ENCODE results near the gene KCND1. TPM values are rescaled to one million over a fixed set of nuclear protein-coding genes. Genes with fewer than 3 reads are reported as not detected.

The KCND1 gene
- total RNA-seq, 2 donors from 2014 or later = 7.2 to 16.8 TPM

DNA sequence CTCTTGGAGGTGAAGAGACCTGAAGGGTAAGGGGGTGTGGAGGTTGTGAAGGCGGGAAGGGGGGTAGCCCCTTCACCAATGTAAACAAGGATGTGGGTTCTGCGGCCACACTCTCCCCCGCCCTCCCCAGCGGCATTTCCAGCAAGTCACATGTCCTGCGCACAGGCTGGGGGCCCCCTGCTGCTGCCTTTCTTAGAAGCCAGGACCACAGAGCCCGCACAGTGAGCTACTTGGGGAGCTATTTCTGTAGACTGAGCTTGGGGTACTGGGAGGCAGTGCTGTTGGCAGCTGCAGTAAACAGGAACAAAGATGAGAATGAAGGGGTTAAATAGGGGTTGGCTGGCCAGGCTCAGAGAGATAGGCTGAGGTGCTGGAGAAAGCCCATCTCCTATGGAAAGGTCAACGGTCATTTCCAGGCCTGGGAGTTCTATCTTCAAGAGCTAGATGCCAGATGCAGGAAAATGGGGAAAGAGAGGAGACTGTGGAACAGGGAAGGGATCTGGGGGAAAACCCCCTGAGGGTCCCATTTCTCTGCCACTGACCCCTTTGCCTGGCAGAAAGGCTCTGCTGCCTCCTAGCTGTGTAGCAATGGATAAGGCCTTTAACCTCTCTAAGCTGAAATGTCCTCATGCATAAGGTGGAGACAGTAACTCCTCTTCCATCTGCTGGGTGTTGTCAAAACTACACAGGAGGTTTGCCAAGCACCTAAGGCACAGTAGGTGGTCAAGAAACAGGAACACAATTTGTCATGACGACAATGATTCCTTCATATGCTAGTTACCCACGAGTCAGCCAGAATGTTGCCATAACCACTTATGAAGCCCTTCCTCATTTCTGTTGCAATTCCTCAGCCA, 34.4 kb downstream of the KCND1 start:
- peak; percentile 61 for ATAC-seq (replicated peaks)
- peaks cover 44% of the 10 kb centered on the region for H3K4me1 Mint-ChIP-seq
- no peaks in the 10 kb centered on the region for H3K9me3 Mint-ChIP-seq
- H3K4me3 Mint-ChIP-seq = peak overlapping the region; percentile 93
- H3K27me3 Mint-ChIP-seq = no peaks in the 10 kb centered on the region
- peak overlapping the region; percentile 96 for H3K27ac Mint-ChIP-seq
- H3K36me3 Mint-ChIP-seq (ENCODE audit: low read depth) = peaks cover 96% of the 10 kb centered on the region

DNA sequence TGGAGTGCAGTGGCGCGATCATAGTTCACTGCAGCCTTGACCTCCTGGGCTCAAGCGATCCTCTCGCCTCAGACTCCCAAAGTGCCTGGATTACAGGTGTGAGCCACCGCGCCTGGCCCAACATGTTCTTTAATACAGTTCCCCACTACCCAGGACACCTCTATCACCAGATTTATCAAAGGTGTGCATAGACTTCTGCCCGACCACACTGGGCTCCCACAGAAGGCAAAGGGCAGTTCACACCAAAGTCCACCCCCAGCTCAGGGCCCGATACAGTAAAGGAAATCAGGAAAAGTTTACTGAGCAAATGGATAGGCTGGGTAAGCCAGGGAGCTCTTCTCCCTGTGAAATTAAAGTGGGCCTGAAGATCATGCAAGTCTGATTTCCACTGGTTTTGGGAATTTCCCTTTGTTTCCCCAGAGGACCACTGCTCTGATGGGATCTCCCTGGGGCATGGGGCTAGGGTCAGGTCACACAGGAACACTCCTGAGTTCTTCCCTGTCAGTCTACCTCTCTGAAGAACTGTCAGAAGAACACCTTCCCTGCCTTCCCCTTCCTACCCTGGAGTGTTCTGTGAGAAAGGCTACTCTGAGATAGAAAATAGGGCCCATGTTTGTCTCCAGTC, 35.1 kb downstream of the KCND1 start:
- peak; percentile 4 for ATAC-seq (replicated peaks)
- Mint-ChIP-seq H3K9me3 (no peaks in the 10 kb centered on the region), H3K27me3 (no peaks in the 10 kb centered on the region), H3K4me1 (peaks cover 37% of the 10 kb centered on the region), H3K4me3 (peak overlapping the region; percentile 93), H3K27ac (peak overlapping the region; percentile 96), H3K36me3 (ENCODE audit: low read depth) (peaks cover 88% of the 10 kb centered on the region)

DNA sequence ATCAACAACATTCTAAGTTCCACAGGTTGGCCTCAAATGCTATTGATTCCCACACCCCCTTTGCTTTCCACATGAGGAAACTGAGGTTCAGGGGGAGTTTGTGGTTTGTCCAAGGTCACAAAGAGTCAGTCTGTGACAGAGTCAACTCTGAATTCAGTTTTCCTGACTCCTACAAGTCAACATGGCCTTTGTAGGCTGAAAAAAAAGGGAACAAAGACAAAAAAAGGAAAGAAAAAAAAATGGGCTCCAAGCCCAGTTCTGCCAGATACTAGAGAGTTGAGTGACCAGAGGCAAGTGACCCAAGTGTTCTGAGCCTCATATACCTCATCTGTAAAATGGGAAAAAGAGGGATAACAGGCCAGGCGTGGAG, 36.4 kb downstream of the KCND1 start:
- ATAC-seq (replicated peaks) = no peak
- H3K27ac Mint-ChIP-seq = peak overlapping the region; percentile 96
- H3K27me3 Mint-ChIP-seq = no peaks in the 10 kb centered on the region
- peak overlapping the region; percentile 93 for H3K4me3 Mint-ChIP-seq
- peaks cover 89% of the 10 kb centered on the region for H3K36me3 Mint-ChIP-seq (ENCODE audit: low read depth)
- H3K9me3 Mint-ChIP-seq = no peaks in the 10 kb centered on the region
- H3K4me1 Mint-ChIP-seq = peaks cover 36% of the 10 kb centered on the region

DNA sequence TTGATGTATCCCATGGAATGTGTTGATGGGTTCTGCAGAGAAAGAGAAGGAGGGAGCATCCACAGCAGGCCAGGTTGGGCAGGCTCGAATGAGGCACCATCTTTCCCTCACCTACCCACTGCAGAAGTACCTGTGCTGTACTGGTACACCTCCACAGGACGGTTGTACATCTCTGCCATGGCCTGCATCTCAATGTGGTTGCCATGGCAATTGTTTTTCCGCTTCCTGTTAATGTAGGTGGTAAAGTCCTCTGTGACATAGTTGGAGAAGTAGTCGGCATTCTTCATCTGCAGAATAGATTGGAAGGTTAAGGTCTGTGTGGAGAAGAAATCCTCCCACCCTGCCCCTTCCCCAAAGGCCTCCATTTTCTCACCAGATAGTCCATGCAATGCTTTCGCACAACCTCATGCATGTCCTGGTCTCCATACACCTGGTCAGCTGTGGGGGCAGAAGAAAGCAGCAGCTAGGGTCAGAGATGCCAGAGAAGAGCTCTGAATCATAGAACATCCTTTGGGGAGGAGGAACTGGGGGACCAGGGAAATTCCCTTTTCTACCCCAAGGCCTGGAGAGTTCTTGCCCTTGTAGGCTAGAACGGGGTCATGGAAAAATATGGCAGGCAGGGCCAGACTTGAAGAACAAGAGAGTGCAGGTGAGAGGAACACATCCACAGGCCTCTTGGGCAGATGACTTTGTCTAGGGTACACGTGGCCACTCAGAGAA, 36.9 kb downstream of the KCND1 start:
- Mint-ChIP-seq H3K4me3 (peak overlapping the region; percentile 93), H3K36me3 (ENCODE audit: low read depth) (peaks cover 89% of the 10 kb centered on the region)
- peak; percentile 21 for ATAC-seq (replicated peaks)

DNA sequence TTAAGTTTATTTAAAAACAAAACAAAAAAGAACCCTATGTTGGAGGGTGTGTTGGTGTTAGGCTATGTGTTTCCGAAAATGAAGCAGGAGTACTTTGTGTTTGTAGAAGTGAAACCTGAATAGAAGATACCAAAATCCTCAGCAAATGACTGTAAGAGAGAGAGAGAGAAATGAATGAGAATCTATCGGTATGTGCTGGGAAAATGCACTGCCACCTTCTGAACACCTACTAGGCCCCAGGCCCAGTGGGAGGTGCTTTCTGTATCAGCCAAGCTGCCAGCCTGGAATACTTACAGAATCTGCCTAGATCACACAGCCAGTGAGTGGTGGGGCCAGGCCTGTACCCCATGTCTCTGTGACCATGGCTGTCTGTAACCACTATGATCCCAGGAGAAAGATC, 37.9 kb downstream of the KCND1 start:
- peaks cover 28% of the 10 kb centered on the region for H3K4me1 Mint-ChIP-seq
- peak overlapping the region; percentile 93 for H3K4me3 Mint-ChIP-seq
- no peaks in the 10 kb centered on the region for H3K9me3 Mint-ChIP-seq
- no peaks in the 10 kb centered on the region for H3K27me3 Mint-ChIP-seq
- H3K27ac Mint-ChIP-seq = peak overlapping the region; percentile 96
- ATAC-seq (replicated peaks) = peak; percentile 17
- H3K36me3 Mint-ChIP-seq (ENCODE audit: low read depth) = peaks cover 88% of the 10 kb centered on the region

More for the DNA sequence above, 36.9 kb downstream of the KCND1 start:
- Mint-ChIP-seq H3K9me3 (no peaks in the 10 kb centered on the region), H3K27me3 (no peaks in the 10 kb centered on the region), H3K4me1 (peaks cover 36% of the 10 kb centered on the region), H3K27ac (peak overlapping the region; percentile 96)

DNA sequence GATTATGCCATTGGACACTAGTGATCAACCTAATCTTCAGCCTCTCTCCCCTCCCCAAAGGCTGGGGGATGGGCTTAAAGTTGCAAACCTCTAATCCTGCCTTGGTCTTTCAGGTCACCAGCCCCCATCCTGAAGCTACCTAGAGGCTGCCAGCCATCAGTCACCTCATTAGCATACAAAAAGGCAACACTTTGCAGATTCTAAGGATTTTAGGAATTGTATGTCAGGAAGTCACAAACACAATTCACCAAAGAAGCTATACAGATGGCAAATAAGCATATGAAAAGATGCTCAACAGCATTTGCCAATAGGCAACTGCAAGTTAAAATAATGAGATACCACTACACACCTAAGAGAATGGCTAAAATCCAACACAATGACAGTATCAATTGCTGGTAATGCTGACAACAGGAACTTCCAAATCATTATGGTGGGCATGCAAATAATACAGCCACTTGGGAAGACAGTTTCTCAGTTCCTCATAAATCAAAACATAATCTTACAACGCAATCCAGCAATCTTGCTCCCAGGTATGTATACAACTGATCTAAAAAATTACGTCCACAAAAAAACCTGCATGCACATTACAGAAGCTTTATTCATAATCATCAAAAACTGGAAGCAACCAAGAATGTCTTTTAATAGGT, 43.8 kb downstream of the KCND1 start:
- H3K4me3 Mint-ChIP-seq = no peak overlapping the region
- H3K27ac Mint-ChIP-seq = no peak overlapping the region
- H3K9me3 Mint-ChIP-seq = no peaks in the 10 kb centered on the region
- no peak for ATAC-seq (replicated peaks)
- H3K4me1 Mint-ChIP-seq = peaks cover 14% of the 10 kb centered on the region
- H3K36me3 Mint-ChIP-seq (ENCODE audit: low read depth) = peaks cover 88% of the 10 kb centered on the region
- H3K27me3 Mint-ChIP-seq = no peaks in the 10 kb centered on the region

DNA sequence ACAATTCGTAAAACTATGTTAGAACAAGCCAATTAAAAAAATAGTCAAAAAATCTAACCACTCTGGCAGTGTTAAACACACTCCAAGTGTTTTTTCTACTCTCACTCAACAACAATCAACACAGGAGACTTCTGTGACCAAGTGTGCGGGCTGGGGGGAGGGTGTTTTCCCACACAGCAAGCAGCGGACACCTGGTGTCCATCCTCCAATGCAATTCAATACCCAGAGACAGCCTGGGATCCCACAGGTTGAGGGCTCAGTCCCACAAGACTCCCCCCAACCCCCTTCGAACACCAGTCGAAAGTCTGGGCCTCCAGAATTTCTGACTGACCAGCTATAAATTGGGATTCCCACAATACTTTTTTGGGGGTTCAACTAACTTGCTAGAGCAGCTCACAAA, 44.5 kb downstream of the KCND1 start:
- Mint-ChIP-seq H3K27me3 (no peaks in the 10 kb centered on the region), H3K36me3 (ENCODE audit: low read depth) (peaks cover 92% of the 10 kb centered on the region), H3K9me3 (no peaks in the 10 kb centered on the region), H3K27ac (no peak overlapping the region), H3K4me1 (peaks cover 12% of the 10 kb centered on the region), H3K4me3 (no peak overlapping the region)
- ATAC-seq (replicated peaks) = no peak

DNA sequence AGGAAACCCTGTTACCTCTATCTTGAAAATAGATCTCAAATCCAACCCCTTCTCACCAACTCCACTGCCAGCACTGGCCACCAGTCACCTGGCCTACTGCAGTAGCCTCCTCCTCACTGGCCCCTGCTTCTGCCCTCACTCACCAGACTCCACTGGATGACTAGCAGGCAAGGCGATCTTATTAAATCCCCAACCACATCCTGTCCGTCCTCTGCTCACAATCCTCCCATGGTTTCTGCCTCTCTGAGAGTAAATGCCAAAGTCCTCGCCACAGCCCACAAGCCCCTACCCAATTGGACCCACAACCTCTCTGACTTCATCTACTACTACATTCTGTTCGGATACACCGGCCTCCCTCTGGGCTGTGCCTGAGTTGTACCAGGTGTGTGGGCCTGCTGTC, 47.4 kb downstream of the KCND1 start:
- H3K36me3 Mint-ChIP-seq (ENCODE audit: low read depth) = peaks cover 99% of the 10 kb centered on the region
- H3K4me3 Mint-ChIP-seq = peak overlapping the region; percentile 55
- peaks cover 12% of the 10 kb centered on the region for H3K4me1 Mint-ChIP-seq

DNA sequence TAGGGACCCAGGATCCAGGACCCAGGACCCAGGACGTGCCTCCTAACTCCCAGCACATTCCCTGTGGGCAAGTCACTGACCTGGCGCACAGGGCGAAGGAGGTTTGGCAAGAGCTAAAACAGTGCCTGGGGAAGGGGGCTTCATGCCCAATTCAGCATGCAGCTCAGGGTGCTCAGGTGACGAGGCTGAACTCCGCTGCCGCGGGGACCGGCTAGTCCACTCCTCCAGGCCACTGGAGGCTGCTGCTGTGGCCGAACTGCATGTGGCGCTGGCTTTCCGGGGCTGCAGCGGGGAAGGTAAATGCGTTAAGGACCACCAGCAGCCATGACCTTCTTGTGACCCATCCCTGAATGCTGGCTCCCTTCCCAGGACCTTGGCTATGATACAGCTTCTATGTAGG, 47.9 kb downstream of the KCND1 start:
- Mint-ChIP-seq H3K4me1 (peaks cover 12% of the 10 kb centered on the region), H3K27ac (peak overlapping the region; percentile 76), H3K4me3 (peak overlapping the region; percentile 55), H3K27me3 (no peaks in the 10 kb centered on the region), H3K9me3 (no peaks in the 10 kb centered on the region), H3K36me3 (ENCODE audit: low read depth) (peaks cover 100% of the 10 kb centered on the region)
- no peak for ATAC-seq (replicated peaks)

More for the DNA sequence above, 47.4 kb downstream of the KCND1 start:
- peak; percentile 31 for ATAC-seq (replicated peaks)
- H3K27ac Mint-ChIP-seq = peak overlapping the region; percentile 76
- H3K9me3 Mint-ChIP-seq = no peaks in the 10 kb centered on the region
- H3K27me3 Mint-ChIP-seq = no peaks in the 10 kb centered on the region

DNA sequence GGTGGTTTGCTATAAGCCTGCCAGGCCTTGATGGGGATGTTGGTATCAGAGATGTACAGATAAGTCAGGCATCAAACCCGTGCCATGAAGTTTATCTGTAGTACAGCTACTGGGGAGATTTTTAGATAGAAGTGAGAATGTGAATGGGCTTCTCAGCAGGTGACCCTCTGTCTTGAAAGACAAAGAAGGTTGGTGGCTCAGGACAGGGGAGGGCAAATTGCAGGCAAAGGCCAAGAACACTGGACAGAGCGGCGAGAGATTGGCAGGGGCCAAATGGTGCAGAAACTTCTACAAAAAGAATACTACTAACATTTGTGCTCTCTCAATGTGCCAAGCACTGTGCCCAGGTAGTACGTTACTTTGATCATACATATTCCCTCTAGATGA, 50.9 kb downstream of the KCND1 start:
- no peak for ATAC-seq (replicated peaks)
- Mint-ChIP-seq H3K27ac (peak overlapping the region; percentile 98), H3K4me3 (peak overlapping the region; percentile 97), H3K27me3 (no peaks in the 10 kb centered on the region), H3K4me1 (peaks cover 12% of the 10 kb centered on the region), H3K36me3 (ENCODE audit: low read depth) (peaks cover 100% of the 10 kb centered on the region), H3K9me3 (no peaks in the 10 kb centered on the region)

DNA sequence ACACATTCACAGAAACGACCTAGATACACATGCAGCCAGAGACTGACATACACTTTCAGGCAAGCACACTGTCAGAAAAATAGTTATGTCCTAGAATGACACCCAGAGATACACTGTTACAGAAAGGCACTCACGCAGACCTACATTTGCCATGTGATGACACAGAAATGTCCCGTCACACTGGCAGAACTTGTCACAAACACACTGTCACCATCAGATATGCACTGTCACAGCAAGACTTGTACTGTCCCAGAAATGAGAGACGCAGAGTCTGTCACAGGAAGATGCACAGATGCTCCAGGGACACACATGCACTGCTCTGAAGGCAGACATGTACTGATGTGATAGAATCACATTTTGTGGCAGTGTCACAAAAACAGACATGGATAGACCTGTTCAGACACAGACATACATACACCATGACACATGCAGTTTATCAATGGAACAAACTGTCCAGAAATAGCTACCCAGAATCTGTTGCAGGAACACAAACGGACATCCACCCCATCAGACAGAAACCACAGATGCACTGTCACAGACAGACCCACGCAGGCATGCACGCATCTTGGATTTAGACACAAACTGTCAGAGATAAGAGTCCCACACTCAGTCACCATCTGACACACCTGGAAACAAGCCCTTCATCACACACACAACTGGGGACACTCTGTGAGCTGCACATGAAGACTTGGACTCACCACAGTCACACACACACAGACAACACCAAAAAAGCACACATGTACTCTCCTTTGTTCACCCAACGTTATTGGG, 51.5 kb downstream of the KCND1 start:
- H3K27ac Mint-ChIP-seq = peak overlapping the region; percentile 98
- peaks cover 12% of the 10 kb centered on the region for H3K4me1 Mint-ChIP-seq
- peaks cover 100% of the 10 kb centered on the region for H3K36me3 Mint-ChIP-seq (ENCODE audit: low read depth)
- no peaks in the 10 kb centered on the region for H3K9me3 Mint-ChIP-seq
- no peaks in the 10 kb centered on the region for H3K27me3 Mint-ChIP-seq
- H3K4me3 Mint-ChIP-seq = peak overlapping the region; percentile 97
- peak; percentile 38 for ATAC-seq (replicated peaks)

DNA sequence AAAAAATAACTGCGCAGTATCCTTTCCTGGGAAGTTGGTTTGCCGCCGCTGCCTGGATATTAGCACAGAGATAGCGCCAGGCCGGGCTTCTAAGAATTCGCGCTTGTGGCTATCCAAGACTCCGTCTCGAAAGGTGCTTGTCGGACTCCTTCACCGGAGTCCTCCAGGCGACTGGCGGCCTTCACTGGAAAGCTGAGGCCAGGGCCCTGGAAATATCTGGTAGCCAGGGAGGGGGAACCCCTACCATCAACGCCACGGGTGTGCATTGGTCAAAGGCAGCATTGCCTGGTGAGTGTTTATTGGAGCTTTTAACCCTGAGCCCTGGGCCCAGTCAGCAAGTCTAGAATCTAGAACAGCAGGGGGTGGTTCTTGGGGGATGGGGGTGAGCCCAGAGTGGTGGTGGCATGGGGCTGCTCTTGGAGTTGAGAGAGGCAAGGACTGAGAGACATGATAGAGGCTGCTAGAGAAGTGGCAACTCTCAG, 52.2 kb downstream of the KCND1 start:
- Mint-ChIP-seq H3K27me3 (no peaks in the 10 kb centered on the region), H3K36me3 (ENCODE audit: low read depth) (peaks cover 100% of the 10 kb centered on the region), H3K4me1 (peaks cover 10% of the 10 kb centered on the region)

DNA sequence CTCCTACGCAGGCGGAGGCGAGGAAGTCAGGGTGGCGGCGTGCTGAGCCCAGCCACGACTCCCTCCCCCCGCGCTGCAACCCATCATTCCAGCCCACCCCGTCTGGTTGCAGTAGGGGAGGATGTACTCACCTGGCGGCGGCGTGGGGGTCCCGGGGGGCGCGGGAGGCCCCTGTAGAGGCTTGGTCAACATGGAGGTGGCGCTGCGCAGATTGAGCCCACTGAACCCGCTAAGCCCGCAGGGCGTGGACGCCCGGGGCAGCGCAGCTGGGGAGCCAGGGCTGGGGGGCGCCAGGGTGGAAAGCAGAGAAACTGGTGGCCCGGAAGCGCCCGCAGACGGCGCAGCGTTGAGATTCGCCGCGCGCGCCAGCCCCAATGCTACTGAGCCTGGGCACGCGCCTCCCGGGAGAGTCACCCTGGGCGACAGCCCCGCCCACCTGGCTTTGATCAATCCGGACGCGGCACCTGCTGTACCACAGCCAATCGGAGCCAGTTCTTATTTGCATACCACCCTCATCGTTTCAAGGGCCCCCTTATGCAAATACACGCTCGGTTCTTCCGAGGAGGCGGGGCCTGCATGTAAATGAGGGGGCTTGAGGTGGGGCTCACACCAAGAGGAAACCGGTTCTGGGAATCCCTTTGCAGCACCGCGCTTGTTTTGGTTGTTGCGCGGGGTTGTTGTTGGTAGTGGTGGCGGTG, 52.9 kb downstream of the KCND1 start, which contains the start of gene PIM2:
Gene PIM2, minus strand, starts transcription at position 382 of the 698 bp plus-strand sequence. Its CDS starts 190 bp downstream, at position 192.
- Mint-ChIP-seq H3K36me3 (ENCODE audit: low read depth) (peaks cover 100% of the 10 kb centered on the region), H3K9me3 (no peaks in the 10 kb centered on the region), H3K4me3 (peak within 1 kb of the TSS; percentile 97), H3K27me3 (no peaks in the 10 kb centered on the region), H3K4me1 (peaks cover 5% of the 10 kb centered on the region), H3K27ac (peak within 1 kb of the TSS; percentile 98)
- ATAC-seq (replicated peaks) = peak; percentile 71

More for the DNA sequence above, 52.2 kb downstream of the KCND1 start:
- Mint-ChIP-seq H3K27ac (peak overlapping the region; percentile 98), H3K4me3 (peak overlapping the region; percentile 97), H3K9me3 (no peaks in the 10 kb centered on the region)
- ATAC-seq (replicated peaks) = peak; percentile 53

Data from activated T-helper 17 cell treated with anti-CD3 and anti-CD28 coated beads, Interleukin-2, amount 50 U/mL, for 72 hours (primary cell).